HepG2 (cell line): ENCODE data around the gene BCAR3. TPM values are rescaled to one million over a fixed set of nuclear protein-coding genes. Genes with fewer than 3 reads are reported as not detected.

Experiments used
- ATAC-seq: fragments of 200-7000 bp; cut with Tn5 transposase; 3 replicates; pipeline ENCODE4 v1.9.1; 2020; ENCODE audit warnings: mild to moderate bottlenecking, moderate library complexity
- BruUV-seq: library from RNA; stranded (reverse); fragments of 400-500 nt; replicated peaks from 2 replicates; lab custom pipeline; 2021; lab: Mats Ljungman, UMichigan
- CTCF ChIA-PET: fragments of 300-600 bp; formaldehyde crosslinking; extraction: SDS; loops from one replicate; lab custom pipeline; 2021; ENCODE audit warnings: low total read pairs, inconsistent platforms, low intra/inter-chr PET ratio; lab: Yijun Ruan, JAX
- POLR2A ChIA-PET: fragments of 350-600 bp; sonication (Branson Sonifier 250); formaldehyde crosslinking; loops from one replicate; lab custom pipeline; 2020; ENCODE audit warnings: antibody characterized with exemption, inconsistent platforms; lab: Yijun Ruan, JAX
- DNase-seq: peaks from one replicate; pipeline ENCODE4 v3.0.0-alpha.2; 2015; ENCODE audit warnings: low spot score
- FAIRE-seq: peaks from 3 replicates; lab custom pipeline; 2011; peaks lifted over from hg19 to GRCh38; lab: Jason Lieb, UNC
- H2AFZ ChIP-seq: one replicate; pipeline ENCODE4 v1.6.1; 2011; ENCODE audit warnings: low read length, inconsistent platforms
- H3K27ac ChIP-seq: fragments of 300-600 bp; 3 replicates; pipeline ENCODE4 v1.8.0; 2011; ENCODE audit warnings: mixed run types, mild to moderate bottlenecking, mixed read lengths, low read length, inconsistent platforms; ENCODE audit not compliant: insufficient read depth; ENCODE audit errors: extremely low read length
- H3K27me3 ChIP-seq, 2 experiments: fragments of 200-600 bp in 1 of 2; 2 replicates in 1 of 2; 3 replicates in 1 of 2; pipeline versions ENCODE4 v1.6.0 to v1.8.0; 2011; ENCODE audit warnings: low read length in 2 of 2, mild to moderate bottlenecking in 2 of 2, moderate library complexity in 2 of 2, inconsistent platforms in 1 of 2; ENCODE audit not compliant: insufficient read depth in 2 of 2, control insufficient read depth in 1 of 2
- H3K36me3 ChIP-seq, 2 experiments: fragments of 200-600 bp in 1 of 2; replicated peaks in 1 of 2; 2 replicates in 1 of 2; 3 replicates in 1 of 2; pipeline versions ENCODE4 v1.5.1 to v1.8.0; 2011; ENCODE audit warnings: low read length in 2 of 2, inconsistent platforms in 1 of 2; ENCODE audit not compliant: insufficient read depth in 2 of 2, control insufficient read depth in 1 of 2
- H3K4me1 ChIP-seq: 2 replicates; pipeline ENCODE4 v1.5.1; 2012; ENCODE audit warnings: low read length, inconsistent platforms; ENCODE audit not compliant: insufficient read depth
- H3K4me2 ChIP-seq: 2 replicates; pipeline ENCODE4 v1.6.0; 2011; ENCODE audit warnings: low read depth, low read length, inconsistent platforms
- H3K4me3 ChIP-seq, 3 experiments: fragments of 200-600 bp in 1 of 3; sonication (generic), shearing (Covaris generic) in 1 of 3; replicated peaks in 1 of 3; 2 replicates each; pipeline ENCODE4 v1.5.1; 2011 to 2016; ENCODE audit warnings: low read length in 3 of 3, inconsistent platforms in 2 of 3, low read depth in 2 of 3, mild to moderate bottlenecking in 2 of 3, control low read depth in 1 of 3, mixed read lengths in 1 of 3; ENCODE audit not compliant: insufficient read depth in 1 of 3
- H3K79me2 ChIP-seq: one replicate; pipeline ENCODE4 v1.6.1; 2011; ENCODE audit warnings: low read length, inconsistent platforms; ENCODE audit not compliant: insufficient read depth
- H3K9ac ChIP-seq: 2 replicates; pipeline ENCODE4 v1.6.0; 2011; ENCODE audit warnings: mild to moderate bottlenecking, low read depth, low read length, inconsistent platforms; ENCODE audit not compliant: insufficient read depth
- H3K9me3 ChIP-seq: 2 replicates; pipeline ENCODE4 v1.5.1; 2012; ENCODE audit warnings: mild to moderate bottlenecking, low read length
- H4K20me1 ChIP-seq: 2 replicates; pipeline ENCODE4 v1.6.0; 2011; ENCODE audit warnings: inconsistent platforms, mild to moderate bottlenecking, low read length, moderate library complexity; ENCODE audit not compliant: insufficient read depth
- EED ChIP-seq: sonication (generic); formaldehyde crosslinking; IDR thresholded peaks from 2 replicates; pipeline ENCODE4 v1.5.0; 2020; ENCODE audit warnings: mild to moderate bottlenecking, missing genetic modification reagents
- ETV5 ChIP-seq: IDR thresholded peaks from 2 replicates; pipeline ENCODE4 v1.6.1; 2018; ENCODE audit warnings: missing biosample characterization, missing genetic modification reagents, inconsistent platforms, borderline replicate concordance
- HNRNPL ChIP-seq: fragments of 200-400 bp; formaldehyde crosslinking; IDR thresholded peaks from 2 replicates; pipeline ENCODE4 v1.6.1; 2017; ENCODE audit warnings: mild to moderate bottlenecking, low read depth, low read length
- HOXA3 ChIP-seq: sonication (generic); formaldehyde crosslinking; IDR thresholded peaks from 2 replicates; pipeline ENCODE4 v1.5.0; 2020; ENCODE audit warnings: missing genetic modification reagents
- KAT7 ChIP-seq: IDR thresholded peaks from 2 replicates; pipeline ENCODE4 v1.6.1; 2018; ENCODE audit warnings: borderline replicate concordance, missing compliant biosample characterization
- KDM5A ChIP-seq: fragments of 200-600 bp; sonication (generic); IDR thresholded peaks from 2 replicates; pipeline ENCODE4 v1.7.0; 2018; ENCODE audit warnings: antibody characterized with exemption, mild to moderate bottlenecking, low read length, borderline replicate concordance
- MXD4 ChIP-seq: IDR thresholded peaks from 2 replicates; pipeline ENCODE4 v1.6.1; 2016; ENCODE audit warnings: mild to moderate bottlenecking, missing biosample characterization, missing genetic modification reagents
- MYC ChIP-seq: sonication (generic); formaldehyde crosslinking; IDR thresholded peaks from 2 replicates; pipeline ENCODE4 v1.9.0; 2021; ENCODE audit warnings: missing genetic modification reagents, borderline replicate concordance
- POLR2AphosphoS2 ChIP-seq: IDR thresholded peaks from 2 replicates; pipeline ENCODE4 v1.6.1; 2011; ENCODE audit warnings: low read depth, low read length, improper control_type of control experiment
- SIN3A ChIP-seq: IDR thresholded peaks from 2 replicates; pipeline ENCODE4 v1.6.1; 2011; ENCODE audit warnings: low read depth, mild to moderate bottlenecking, control low read depth, low read length, borderline replicate concordance
- TBX3 ChIP-seq: fragments of 450-650 bp; IDR thresholded peaks from 2 replicates; pipeline ENCODE4 v1.6.1; 2017; ENCODE audit warnings: antibody characterized with exemption, mild to moderate bottlenecking, inconsistent platforms, borderline replicate concordance
- YY1 ChIP-seq: IDR thresholded peaks from 2 replicates; pipeline ENCODE4 v1.6.1; 2011; ENCODE audit warnings: low read length, low read depth, moderate library complexity, mild to moderate bottlenecking; ENCODE audit not compliant: insufficient read depth, insufficient replicate concordance
- ZKSCAN8 ChIP-seq: IDR thresholded peaks from 2 replicates; pipeline ENCODE4 v1.6.1; 2016; ENCODE audit warnings: borderline replicate concordance, missing genetic modification reagents, missing compliant biosample characterization
- ZNF569 ChIP-seq: sonication (generic); formaldehyde crosslinking; IDR thresholded peaks from 2 replicates; pipeline ENCODE4 v1.5.0; 2020; ENCODE audit warnings: mild to moderate bottlenecking, missing genetic modification reagents, moderate library complexity, borderline replicate concordance
- ZNF768 ChIP-seq: sonication (generic); formaldehyde crosslinking; IDR thresholded peaks from 2 replicates; pipeline ENCODE4 v1.4.0; 2020; ENCODE audit warnings: missing genetic modification reagents
- WGBS: methylation state at CpG from one replicate; pipeline ENCODE4 v1.1.6; 2017; ENCODE audit warnings: low lambda C conversion rate; 5-methylcytosine and 5-hydroxymethylcytosine counted together
- in situ Hi-C: cut with HindIII; loops from 2 replicates; pipeline ENCODE4 v1.10.0; 2017; ENCODE audit warnings: low pct_unique_long_range_greater_than_20kb; ENCODE audit not compliant: extremely low pct_ligation_motif_present
- intact Hi-C: fragments of 100-400 bp; cut with micrococcal nuclease; formaldehyde crosslinking; loops from one replicate; pipeline ENCODE4 v1.10.0; 2022; ENCODE audit not compliant: unreplicated experiment
- polyA plus RNA-seq, 8 experiments: library from polyadenylated mRNA; depleted of rRNA in 3 of 8; stranded (reverse) in 7 of 8; unstranded in 1 of 8; fragments of >200 nt; fragmentation: Illumina TruSeq in 4 of 8; extraction: Trizol in 4 of 8; gene quantifications; 2 replicates each; pipeline versions ENCODE4 v1.2.1 to v1.2.3, GENCODE V29; 2011 to 2016; ENCODE audit warnings: low read depth in 4 of 8, missing spikeins in 1 of 8, mixed read lengths in 1 of 8; ENCODE audit not compliant: insufficient read depth in 1 of 8
- total RNA-seq, 5 experiments: library from RNA; depleted of rRNA; stranded (reverse); fragments of >200 nt; fragmentation: Illumina TruSeq; extraction: Trizol; gene quantifications; 2 replicates each; pipeline ENCODE4 v1.2.3, GENCODE V29; 2016; ENCODE audit warnings: low read depth in 1 of 5
- TF ChIP-seq, protein P1 (sequence below): sonication (generic); formaldehyde crosslinking; IDR thresholded peaks from 2 replicates; pipeline ENCODE4 v1.5.0; 2020; ENCODE audit warnings: missing genetic modification reagents
- TF ChIP-seq, protein P2 (sequence below): sonication (generic); formaldehyde crosslinking; IDR thresholded peaks from 2 replicates; pipeline ENCODE4 v1.5.0; 2020; ENCODE audit warnings: mild to moderate bottlenecking, missing genetic modification reagents, borderline replicate concordance

Gene BCAR3
- total and polyA plus RNA-seq, 2 of the 13 experiments (the other 11 are each of a cell fraction or from before 2014, with no cell fraction given) = 3.6 to 4.8 TPM

DNA sequence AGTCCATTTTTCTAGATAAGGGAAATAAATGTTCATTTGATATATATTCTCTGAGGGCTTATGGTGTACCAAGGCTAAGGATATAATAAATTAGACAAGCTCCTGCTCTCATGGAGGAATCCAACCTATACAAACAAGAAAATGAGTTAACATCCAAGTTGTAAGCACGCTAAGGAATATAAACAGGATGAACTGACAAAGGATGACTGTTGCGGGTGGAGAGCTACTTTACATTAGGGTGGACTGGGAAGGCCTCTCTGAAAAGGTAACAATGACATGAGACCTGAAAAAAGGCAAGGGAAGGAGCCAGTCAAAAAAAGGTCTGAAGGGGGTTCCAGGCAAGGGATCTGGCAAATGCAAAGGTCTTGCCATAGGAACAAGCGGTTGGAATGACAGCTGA is 3.1 kb downstream of the BCAR3 start (continued):
- TF ChIP-seq ZKSCAN8 (CRISPR knock-in tag) (no peak), EED (no peak), MYC (no peak), ZNF768 (no peak)
- TF ChIP-seq, protein P1, sequence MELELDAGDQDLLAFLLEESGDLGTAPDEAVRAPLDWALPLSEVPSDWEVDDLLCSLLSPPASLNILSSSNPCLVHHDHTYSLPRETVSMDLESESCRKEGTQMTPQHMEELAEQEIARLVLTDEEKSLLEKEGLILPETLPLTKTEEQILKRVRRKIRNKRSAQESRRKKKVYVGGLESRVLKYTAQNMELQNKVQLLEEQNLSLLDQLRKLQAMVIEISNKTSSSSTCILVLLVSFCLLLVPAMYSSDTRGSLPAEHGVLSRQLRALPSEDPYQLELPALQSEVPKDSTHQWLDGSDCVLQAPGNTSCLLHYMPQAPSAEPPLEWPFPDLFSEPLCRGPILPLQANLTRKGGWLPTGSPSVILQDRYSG (CRISPR knock-in tag) = no peak

DNA sequence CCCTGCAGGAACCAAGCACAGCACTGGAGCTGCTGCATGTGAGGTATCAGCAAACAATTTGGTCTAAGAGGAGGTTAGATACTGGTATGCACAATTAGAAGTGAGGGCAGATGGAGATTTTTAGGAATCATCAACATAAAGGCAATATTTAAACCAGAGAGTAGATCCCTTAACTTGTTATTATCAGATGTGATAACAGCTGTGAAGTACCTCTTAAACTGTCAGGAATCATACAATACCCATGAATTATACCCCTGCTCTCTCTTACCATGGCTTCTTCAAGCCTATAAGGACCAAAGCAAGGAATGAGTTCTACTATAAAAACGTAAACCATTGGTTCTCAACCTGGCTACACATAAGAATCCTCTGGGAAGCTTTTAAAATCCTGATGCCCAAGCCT is 3.9 kb downstream of the BCAR3 start:
- ATAC-seq (no peak), DNase-seq (no peak), FAIRE-seq (no peak)
- in situ Hi-C loops (no loop called here), intact Hi-C loops (no loop called here)
- Histone ChIP-seq H3K9ac (no peak overlapping the region), H3K27ac (no peak overlapping the region), H3K4me3 (no peak overlapping the region), H3K9me3 (no peaks in the 10 kb centered on the region), H2AFZ (no peak overlapping the region), H4K20me1 (no peaks in the 10 kb centered on the region), H3K4me2 (no peak overlapping the region), H3K79me2 (peaks cover 35% of the 10 kb centered on the region), H3K4me1 (peaks cover 80% of the 10 kb centered on the region), H3K27me3 (no peaks in the 10 kb centered on the region), H3K36me3 (peaks cover 0 to 5% of the 10 kb centered on the region in 2 experiments; a peak in 1 of 5 replicates)
- POLR2A ChIA-PET = no interaction called here
- CTCF ChIA-PET = no interaction called here
- 81% methylated on average over 1 of the region's 1 CpG for WGBS
- no TSS peak for BruUV-seq
- no peak for TF ChIP-seq KDM5A
- no peak for TF ChIP-seq HOXA3 (CRISPR knock-in tag)
- TF ChIP-seq ZNF569 (CRISPR knock-in tag) = no peak
- no peak for TF ChIP-seq KAT7 (CRISPR knock-in tag)
- TF ChIP-seq TBX3 = no peak
- no peak for TF ChIP-seq MXD4 (CRISPR knock-in tag)
- no peak for TF ChIP-seq HNRNPL
- TF ChIP-seq, protein P2, sequence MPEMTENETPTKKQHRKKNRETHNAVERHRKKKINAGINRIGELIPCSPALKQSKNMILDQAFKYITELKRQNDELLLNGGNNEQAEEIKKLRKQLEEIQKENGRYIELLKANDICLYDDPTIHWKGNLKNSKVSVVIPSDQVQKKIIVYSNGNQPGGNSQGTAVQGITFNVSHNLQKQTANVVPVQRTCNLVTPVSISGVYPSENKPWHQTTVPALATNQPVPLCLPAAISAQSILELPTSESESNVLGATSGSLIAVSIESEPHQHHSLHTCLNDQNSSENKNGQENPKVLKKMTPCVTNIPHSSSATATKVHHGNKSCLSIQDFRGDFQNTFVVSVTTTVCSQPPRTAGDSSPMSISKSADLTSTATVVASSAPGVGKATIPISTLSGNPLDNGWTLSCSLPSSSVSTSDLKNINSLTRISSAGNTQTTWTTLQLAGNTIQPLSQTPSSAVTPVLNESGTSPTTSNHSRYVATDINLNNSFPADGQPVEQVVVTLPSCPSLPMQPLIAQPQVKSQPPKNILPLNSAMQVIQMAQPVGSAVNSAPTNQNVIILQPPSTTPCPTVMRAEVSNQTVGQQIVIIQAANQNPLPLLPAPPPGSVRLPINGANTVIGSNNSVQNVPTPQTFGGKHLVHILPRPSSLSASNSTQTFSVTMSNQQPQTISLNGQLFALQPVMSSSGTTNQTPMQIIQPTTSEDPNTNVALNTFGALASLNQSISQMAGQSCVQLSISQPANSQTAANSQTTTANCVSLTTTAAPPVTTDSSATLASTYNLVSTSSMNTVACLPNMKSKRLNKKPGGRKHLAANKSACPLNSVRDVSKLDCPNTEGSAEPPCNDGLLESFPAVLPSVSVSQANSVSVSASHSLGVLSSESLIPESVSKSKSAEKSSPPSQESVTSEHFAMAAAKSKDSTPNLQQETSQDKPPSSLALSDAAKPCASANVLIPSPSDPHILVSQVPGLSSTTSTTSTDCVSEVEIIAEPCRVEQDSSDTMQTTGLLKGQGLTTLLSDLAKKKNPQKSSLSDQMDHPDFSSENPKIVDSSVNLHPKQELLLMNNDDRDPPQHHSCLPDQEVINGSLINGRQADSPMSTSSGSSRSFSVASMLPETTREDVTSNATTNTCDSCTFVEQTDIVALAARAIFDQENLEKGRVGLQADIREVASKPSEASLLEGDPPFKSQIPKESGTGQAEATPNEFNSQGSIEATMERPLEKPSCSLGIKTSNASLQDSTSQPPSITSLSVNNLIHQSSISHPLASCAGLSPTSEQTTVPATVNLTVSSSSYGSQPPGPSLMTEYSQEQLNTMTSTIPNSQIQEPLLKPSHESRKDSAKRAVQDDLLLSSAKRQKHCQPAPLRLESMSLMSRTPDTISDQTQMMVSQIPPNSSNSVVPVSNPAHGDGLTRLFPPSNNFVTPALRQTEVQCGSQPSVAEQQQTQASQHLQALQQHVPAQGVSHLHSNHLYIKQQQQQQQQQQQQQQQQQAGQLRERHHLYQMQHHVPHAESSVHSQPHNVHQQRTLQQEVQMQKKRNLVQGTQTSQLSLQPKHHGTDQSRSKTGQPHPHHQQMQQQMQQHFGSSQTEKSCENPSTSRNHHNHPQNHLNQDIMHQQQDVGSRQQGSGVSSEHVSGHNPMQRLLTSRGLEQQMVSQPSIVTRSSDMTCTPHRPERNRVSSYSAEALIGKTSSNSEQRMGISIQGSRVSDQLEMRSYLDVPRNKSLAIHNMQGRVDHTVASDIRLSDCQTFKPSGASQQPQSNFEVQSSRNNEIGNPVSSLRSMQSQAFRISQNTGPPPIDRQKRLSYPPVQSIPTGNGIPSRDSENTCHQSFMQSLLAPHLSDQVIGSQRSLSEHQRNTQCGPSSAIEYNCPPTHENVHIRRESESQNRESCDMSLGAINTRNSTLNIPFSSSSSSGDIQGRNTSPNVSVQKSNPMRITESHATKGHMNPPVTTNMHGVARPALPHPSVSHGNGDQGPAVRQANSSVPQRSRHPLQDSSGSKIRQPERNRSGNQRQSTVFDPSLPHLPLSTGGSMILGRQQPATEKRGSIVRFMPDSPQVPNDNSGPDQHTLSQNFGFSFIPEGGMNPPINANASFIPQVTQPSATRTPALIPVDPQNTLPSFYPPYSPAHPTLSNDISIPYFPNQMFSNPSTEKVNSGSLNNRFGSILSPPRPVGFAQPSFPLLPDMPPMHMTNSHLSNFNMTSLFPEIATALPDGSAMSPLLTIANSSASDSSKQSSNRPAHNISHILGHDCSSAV (CRISPR knock-in tag) = no peak
- no peak for TF ChIP-seq YY1
- TF ChIP-seq ETV5 (CRISPR knock-in tag) = no peak
- no peak for TF ChIP-seq SIN3A
- TF ChIP-seq POLR2AphosphoS2 = no peak
